IPS DF 6.9 (cell line): ENCODE data around the gene P2RY2.
"Not testable (repeated sequence)": the region's sequence is repeated elsewhere in the genome, so short reads cannot be mapped to it uniquely, and the experiment has no call there.

Experiments
- DNase-seq: peaks from one replicate; pipeline ENCODE4 v3.0.0-alpha.2; 2013; ENCODE audit warnings: low read depth, low spot score
- H3K27ac ChIP-seq: one replicate; pipeline ENCODE4 v1.5.1; 2013; ENCODE audit warnings: low read length, control low read depth
- H3K27me3 ChIP-seq: 2 replicates; pipeline ENCODE4 v1.6.1; 2013; ENCODE audit warnings: mild to moderate bottlenecking, low read length; ENCODE audit not compliant: control insufficient read depth, insufficient read depth
- H3K36me3 ChIP-seq: 2 replicates; pipeline ENCODE4 v1.6.1; 2013; ENCODE audit warnings: low read length; ENCODE audit not compliant: control insufficient read depth, insufficient read depth
- H3K4me1 ChIP-seq: 2 replicates; pipeline ENCODE4 v1.6.1; 2013; ENCODE audit warnings: low read length; ENCODE audit not compliant: control insufficient read depth, insufficient read depth
- H3K4me3 ChIP-seq: 2 replicates; pipeline ENCODE4 v1.5.1; 2013; ENCODE audit warnings: mild to moderate bottlenecking, low read length
- H3K9me3 ChIP-seq: 2 replicates; pipeline ENCODE4 v1.6.1; 2013; ENCODE audit warnings: low read length, inconsistent platforms; ENCODE audit not compliant: control insufficient read depth, insufficient read depth
- WGBS: extraction: QIAGEN DNeasy Blood & Tissue Kit; methylation state at CpG from one replicate; pipeline ENCODE4 v1.1.7; 2013; ENCODE audit warnings: mixed read lengths, missing lambda C conversion rate; ENCODE audit not compliant: insufficient read length, insufficient coverage; 5-methylcytosine and 5-hydroxymethylcytosine counted together

The P2RY2 gene

DNA sequence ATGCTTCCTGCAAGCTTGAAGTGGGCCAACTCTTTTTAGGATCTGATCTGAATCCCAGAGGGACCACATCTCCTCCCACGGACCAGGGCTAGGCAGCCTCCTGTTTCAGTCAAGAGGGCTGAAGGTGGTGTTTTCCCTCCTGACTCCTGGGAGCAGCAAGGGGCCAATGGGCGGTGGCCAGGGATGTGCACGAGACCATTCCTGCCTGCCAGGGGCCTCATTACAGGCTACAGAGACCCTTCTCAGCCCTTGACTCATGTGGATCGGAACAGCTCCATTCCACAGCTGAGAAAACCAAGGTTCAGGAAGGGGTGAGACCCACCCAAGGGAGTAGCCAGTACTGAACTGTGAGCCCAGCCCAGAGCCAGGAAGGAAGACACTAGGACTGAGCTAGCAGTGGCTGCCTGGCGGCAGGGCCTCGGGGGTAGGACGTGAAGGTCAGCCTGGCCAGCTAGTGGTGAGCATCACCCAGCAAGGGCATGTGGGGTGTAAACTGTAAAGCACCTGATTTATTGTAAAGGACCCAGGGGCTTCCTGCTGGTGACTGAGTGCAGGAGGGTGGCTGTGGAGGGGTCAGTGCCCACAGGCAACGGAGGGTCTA, 50.7 kb downstream of the P2RY2 start:
- H3K36me3 ChIP-seq, result no peaks in the 10 kb centered on the region; the same call in 1 of the 2 replicates
- H3K4me3 ChIP-seq, result no peak overlapping the region
- DNase-seq, result no peak
- peaks cover 5% of the 10 kb centered on the region; the same call in 1 of the 2 replicates for H3K27me3 ChIP-seq
- 0 out of 2 replicates have a peak, but pooled peaks cover 4% of the 10 kb centered on the region for H3K4me1 ChIP-seq
- WGBS, result no CpG with 5 or more reads among the region's 8 CpGs
- H3K9me3 ChIP-seq, result no peaks in the 10 kb centered on the region
- no peak overlapping the region for H3K27ac ChIP-seq

DNA sequence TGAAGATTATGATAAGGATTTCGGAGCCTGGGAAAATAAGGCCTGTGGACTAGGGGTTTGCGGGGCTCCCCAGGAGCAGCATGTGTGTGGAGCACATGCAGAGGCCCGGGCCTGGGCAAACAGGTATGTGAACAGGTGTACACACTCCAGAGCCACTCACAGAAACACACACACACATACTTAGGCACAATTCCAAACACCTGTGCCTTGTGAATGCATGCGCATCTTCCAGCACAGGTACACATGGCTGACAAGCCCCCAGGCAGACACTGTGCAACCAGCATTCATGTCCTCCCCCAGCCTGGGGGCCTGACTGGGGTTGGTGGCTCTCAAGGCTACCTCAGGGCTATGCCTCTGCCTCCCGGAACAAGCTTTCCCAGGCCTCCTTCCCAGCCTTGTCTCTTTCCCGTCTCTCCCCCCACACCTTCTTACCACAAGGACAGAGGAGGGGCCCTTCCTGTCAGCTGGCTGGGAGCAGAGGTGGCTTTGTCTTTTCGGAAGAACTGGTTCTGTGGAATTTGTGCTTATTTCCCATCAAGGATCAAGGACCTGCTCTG, 51.5 kb downstream of the P2RY2 start:
- H3K9me3 ChIP-seq, result no peaks in the 10 kb centered on the region
- no peak overlapping the region for H3K27ac ChIP-seq
- 0 out of 2 replicates have a peak, but pooled peaks cover 4% of the 10 kb centered on the region for H3K4me1 ChIP-seq
- H3K36me3 ChIP-seq, result no peaks in the 10 kb centered on the region; the same call in 1 of the 2 replicates
- H3K27me3 ChIP-seq, result peaks cover 5% of the 10 kb centered on the region; the same call in 1 of the 2 replicates
- DNase-seq, result no peak
- H3K4me3 ChIP-seq, result no peak overlapping the region
- WGBS, result no CpG with 5 or more reads among the region's 7 CpGs

DNA sequence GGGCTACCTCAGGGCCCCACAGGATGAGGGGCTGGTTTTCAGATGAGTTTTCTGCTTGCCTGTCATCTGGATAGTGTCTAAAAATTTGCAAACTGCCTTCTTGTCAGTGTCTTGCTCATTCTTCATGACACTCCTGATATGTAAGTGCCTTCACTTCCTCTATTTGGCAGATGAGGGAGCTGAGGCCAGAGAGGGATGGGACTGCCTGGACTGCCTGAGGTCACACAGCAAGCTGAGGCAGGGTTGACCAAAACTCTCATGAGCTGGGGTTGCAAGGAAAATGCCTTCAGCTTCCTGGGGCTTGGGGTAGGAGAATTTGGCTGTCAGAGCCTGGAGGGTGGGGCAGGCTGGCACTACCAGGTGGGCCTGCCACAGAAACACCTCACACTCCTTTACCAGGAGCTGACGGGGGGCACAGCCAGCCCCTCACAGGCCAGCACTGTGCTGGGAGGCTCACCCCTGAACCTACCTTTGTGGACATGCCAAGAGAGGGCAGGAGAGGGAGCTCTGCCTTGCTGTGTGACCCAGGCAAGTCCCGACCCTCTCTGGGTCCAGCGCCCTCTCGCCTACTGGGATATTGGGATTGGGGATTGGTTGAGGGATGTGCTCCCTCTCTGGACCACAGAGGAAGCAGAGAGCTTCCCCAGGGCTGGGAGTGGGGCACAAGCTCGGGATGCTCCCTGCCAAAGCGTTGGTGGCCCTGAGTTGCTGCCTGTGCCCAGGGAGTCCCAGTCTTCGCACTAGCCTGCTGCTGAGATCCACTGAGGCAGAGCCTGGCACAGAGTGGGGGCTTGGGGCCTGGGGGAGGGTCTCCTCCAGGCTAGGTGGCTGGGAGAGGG, 52.2 kb downstream of the P2RY2 start:
- Histone ChIP-seq H3K27ac (no peak overlapping the region), H3K4me3 (no peak overlapping the region), H3K4me1 (0 out of 2 replicates have a peak, but pooled peaks cover 4% of the 10 kb centered on the region), H3K36me3 (no peaks in the 10 kb centered on the region; the same call in 1 of the 2 replicates), H3K27me3 (no peaks in the 10 kb centered on the region; the same call in 1 of the 2 replicates), H3K9me3 (no peaks in the 10 kb centered on the region)
- WGBS, result no CpG with 5 or more reads among the region's 7 CpGs
- no peak for DNase-seq

DNA sequence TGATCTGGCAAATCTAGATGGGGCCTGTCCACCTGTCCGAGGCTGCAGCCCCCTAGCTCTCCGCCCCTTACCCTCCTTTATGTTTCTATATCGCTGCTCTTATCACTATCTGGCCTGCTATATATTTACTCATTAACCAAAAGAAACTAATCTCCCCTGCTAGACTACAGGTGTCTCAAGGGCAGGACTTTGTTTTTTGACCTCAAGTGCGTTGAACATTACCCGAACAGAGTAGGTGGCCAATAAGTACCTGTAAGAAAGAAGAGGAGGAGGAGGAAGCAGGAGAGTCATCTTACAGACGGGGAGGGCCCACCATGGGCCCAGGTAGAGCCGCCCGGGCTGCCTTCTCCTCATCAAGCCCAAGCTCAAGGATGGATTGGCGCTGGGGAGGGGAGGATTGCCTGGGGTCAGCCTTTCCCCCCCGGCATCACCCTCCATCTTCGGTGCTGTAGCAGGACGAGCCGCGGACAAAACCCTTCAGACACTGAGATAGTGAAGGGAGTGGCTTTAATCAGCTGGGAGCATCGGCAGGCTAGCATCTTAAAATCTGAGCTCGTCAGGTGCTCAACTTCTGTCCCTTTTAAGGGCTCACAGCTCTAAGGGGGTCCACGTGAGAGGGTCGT, 52.9 kb downstream of the P2RY2 start:
- no CpG with 5 or more reads among the region's 18 CpGs for WGBS
- H3K27ac ChIP-seq, result no peak overlapping the region
- no peaks in the 10 kb centered on the region; the same call in 1 of the 2 replicates for H3K36me3 ChIP-seq
- 0 out of 2 replicates have a peak, but pooled peaks cover 4% of the 10 kb centered on the region for H3K4me1 ChIP-seq
- H3K27me3 ChIP-seq, result no peaks in the 10 kb centered on the region
- H3K9me3 ChIP-seq, result no peaks in the 10 kb centered on the region
- no peak for DNase-seq
- H3K4me3 ChIP-seq, result no peak overlapping the region

DNA sequence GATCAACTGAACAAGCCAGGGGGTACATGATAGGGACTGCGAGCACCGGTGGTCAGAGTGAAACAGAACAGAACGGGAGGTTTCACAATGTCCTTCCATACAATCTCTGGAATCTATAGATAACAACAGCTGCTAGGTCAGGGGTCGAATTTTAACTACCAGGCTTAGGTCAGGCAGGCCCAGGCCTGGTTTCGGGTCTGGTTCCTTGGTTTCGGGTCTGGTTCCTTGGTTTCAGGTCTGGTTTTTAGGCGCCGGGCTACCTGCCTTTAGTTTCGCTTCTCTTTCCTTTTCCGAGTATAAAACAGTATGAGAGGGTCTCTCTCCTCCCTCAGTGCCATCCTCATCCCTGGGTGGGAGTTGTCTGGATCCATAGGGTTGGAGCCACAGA, 53.4 kb downstream of the P2RY2 start:
- H3K27me3 ChIP-seq, H3K4me3 ChIP-seq, H3K4me1 ChIP-seq, DNase-seq, H3K36me3 ChIP-seq, H3K27ac ChIP-seq, H3K9me3 ChIP-seq: not testable (repeated sequence)
- WGBS, result no CpG with 5 or more reads among the region's 10 CpGs

DNA sequence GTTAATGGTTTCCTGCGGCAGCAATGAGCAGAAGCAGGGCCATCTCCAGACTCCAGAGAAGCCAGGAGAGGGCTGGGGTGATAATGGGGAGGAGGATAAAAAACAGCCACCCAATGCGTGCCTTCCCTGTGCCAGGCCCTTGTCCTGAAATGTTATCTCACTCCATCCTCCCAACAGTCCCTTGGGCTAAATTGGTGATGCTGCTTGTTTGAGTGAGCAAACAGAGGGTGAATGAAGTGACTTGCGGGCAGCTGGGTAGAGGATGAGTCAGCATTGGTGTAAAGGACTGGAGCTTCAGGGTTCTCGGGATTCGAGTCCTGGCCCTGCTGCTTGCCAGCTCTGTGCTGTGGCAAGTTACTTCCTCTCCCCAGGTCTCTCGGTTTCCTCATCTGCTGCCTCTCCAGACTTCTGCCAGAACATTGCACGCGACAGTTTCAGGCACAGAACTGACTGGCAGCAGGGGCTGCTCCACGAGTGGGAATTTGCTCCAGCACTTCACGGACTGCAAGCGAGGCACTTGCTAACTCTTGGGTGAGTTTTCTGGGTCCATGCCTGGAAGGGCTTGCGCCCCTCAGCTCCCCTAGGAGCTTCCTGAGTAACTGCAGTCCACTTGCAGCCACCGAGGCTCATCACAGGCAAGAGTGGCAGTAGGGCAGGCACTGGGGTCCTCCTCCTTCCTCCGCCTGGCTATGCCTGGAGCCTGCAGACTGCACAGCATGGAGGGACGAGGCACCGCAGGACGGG, 54.0 kb downstream of the P2RY2 start, which contains the start of gene P2RY6:
Gene P2RY6 (plus strand): TSS at position 403 of the 744 bp plus-strand sequence. CDS start 24,181 bp downstream, outside the sequence.
- WGBS, result no CpG with 5 or more reads among the region's 17 CpGs
- DNase-seq, result no peak
- no peaks in the 10 kb centered on the region for H3K27me3 ChIP-seq
- H3K9me3 ChIP-seq, result no peaks in the 10 kb centered on the region
- H3K4me3 ChIP-seq, result no peak within 1 kb of the TSS
- H3K27ac ChIP-seq, result no peak within 1 kb of the TSS
- H3K36me3 ChIP-seq, result no peaks in the 10 kb centered on the region; the same call in 1 of the 2 replicates
- H3K4me1 ChIP-seq, result 0 out of 2 replicates have a peak, but pooled peaks cover 4% of the 10 kb centered on the region

DNA sequence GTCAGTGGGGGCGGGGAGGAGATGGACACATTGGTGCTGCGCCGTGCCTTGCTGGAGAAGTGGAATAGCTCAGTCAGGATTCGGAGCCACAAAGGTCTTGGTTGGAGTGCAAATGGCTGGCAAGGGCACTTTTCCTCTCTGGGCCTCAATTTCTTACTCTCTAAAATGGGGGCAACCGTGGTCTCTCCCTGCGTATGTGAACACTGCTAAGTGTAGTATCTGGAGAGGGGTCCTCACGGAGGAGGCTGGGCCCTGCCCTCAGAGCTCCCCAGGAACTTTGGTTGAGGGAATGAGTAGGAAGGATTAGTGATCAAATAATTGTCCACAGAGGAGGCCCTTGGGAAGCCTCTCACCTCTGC, 54.6 kb downstream of the P2RY2 start:
- H3K4me3 ChIP-seq, result no peak overlapping the region
- H3K27ac ChIP-seq, result no peak overlapping the region
- H3K27me3 ChIP-seq, result no peaks in the 10 kb centered on the region
- no peak for DNase-seq
- no CpG with 5 or more reads among the region's 7 CpGs for whole genome bisulfite sequencing
- no peaks in the 10 kb centered on the region; the same call in 1 of the 2 replicates for H3K36me3 ChIP-seq
- no peaks in the 10 kb centered on the region for H3K9me3 ChIP-seq
- H3K4me1 ChIP-seq, result 0 out of 2 replicates have a peak, but pooled peaks cover 4% of the 10 kb centered on the region

DNA sequence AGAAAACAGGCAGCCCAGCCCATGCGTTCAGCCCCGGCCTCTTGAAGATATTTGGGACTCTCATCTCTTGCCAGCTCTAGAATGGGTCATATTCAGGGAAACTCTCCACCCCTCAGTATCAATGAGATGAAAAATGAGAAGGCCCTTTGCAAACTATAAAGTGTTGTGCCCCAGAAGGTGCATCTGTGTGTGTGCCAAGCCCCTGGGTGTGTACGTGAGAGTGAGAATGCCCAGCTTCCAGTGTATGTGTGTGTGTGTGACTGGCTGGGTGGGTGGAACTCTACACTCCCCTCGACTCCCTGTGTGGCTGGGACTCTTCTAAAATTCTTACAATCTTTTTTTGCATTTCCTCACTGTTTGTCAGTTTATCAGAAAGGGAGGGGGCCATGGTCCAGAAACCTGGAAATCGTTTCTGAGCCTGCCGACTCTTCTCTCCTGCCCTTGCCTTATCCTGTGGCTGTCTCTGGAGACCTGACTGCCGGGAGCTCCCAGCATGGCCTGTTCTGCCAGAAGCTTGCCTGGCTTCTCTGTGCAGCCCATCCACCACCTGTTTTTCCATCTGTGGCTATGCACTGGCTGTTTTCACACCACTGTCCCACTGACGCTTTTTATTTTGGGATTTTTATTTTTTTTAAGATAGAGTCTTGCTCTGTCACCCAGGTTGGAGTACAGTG, 55.3 kb downstream of the P2RY2 start:
- no peak for DNase-seq
- no peaks in the 10 kb centered on the region for H3K9me3 ChIP-seq
- no peaks in the 10 kb centered on the region for H3K27me3 ChIP-seq
- no peaks in the 10 kb centered on the region; the same call in 1 of the 2 replicates for H3K36me3 ChIP-seq
- WGBS, result no CpG with 5 or more reads among the region's 8 CpGs
- no peak overlapping the region for H3K4me3 ChIP-seq
- no peak overlapping the region for H3K27ac ChIP-seq
- H3K4me1 ChIP-seq, result 0 out of 2 replicates have a peak, but pooled peaks cover 4% of the 10 kb centered on the region

DNA sequence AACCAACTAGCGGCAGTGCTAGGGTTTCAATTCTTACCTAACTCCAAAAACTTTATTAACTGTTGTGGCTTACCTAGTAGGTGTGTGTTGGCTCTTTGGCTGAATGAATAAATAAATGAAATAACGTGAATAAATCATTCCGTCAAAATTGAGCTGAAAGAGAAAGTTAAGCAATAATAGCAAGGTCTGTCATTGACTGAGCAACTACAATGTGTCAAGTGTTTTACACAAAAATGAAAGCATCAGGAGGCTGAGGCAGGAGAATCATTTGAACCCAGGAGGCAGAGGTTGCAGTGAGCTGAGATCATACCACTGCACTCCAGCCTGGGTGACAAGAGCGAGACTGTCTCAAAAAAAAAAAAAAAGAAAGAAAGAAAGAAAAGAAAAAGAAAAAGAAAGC, 56.1 kb downstream of the P2RY2 start:
- WGBS, result no CpG with 5 or more reads among the region's 4 CpGs
- not testable (repeated sequence) for H3K27me3 ChIP-seq, H3K27ac ChIP-seq, H3K9me3 ChIP-seq, H3K4me3 ChIP-seq, H3K36me3 ChIP-seq, H3K4me1 ChIP-seq, DNase-seq
